ENCODE data around the gene TUBB2A. TPM values are rescaled to one million over a fixed set of nuclear protein-coding genes. Genes with fewer than 3 reads are reported as not detected.

Gene TUBB2A
- total and polyA plus RNA-seq, 2 of the 13 experiments (the other 11 are each of a cell fraction or from before 2014, with no cell fraction given), result 35.3 to 106 TPM

DNA sequence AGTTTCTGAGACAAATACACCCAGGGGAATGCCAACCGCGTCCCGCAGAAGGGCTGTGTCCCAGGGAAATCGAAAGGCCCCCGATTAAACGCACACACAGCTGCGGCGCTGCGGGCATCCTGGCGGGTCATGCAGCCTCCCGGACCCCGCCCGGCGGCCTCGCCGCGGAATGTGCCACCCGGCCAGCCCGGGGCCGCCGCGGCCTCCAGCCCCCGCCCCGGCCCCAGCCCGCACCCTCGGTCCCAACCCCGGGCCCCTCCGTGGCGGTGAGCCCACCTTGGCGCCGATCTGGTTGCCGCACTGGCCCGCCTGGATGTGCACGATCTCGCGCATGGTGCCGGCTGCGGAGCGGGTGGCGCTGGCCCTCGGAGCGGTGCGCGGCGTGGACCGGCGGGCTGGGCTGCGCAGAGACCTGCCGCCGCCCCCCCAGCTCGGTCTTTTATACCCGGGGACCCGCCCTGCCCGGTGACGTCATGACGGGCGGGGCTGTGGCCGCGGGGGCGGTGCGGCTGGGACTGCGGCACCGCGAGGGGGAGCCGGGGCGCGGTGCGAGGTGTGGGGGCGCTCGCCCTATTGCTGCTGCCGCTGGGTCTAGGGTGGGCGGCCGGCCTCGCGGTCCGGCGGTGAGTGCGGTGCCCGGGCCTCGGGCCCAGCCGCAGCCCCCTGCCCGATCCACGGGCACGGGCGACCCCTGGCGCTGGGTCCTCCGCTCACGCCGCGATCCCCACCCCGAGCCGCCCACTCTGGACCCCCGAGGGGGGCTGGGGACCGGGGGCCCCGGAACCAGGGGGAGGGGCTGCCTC, at the start of gene TUBB2A (continued):
- TF ChIP-seq, protein P1, sequence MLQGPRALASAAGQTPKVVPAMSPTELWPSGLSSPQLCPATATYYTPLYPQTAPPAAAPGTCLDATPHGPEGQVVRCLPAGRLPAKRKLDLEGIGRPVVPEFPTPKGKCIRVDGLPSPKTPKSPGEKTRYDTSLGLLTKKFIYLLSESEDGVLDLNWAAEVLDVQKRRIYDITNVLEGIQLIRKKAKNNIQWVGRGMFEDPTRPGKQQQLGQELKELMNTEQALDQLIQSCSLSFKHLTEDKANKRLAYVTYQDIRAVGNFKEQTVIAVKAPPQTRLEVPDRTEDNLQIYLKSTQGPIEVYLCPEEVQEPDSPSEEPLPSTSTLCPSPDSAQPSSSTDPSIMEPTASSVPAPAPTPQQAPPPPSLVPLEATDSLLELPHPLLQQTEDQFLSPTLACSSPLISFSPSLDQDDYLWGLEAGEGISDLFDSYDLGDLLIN (CRISPR knock-in tag; IDR thresholded peaks at IDR 0.05; ENCODE audit: borderline replicate concordance), result no peak
- TF ChIP-seq HOXA9 (CRISPR knock-in tag; IDR thresholded peaks at IDR 0.05; ENCODE audit: borderline replicate concordance) (peak; percentile 53; the same call in 1 of the 2 replicates), MXD4 (CRISPR knock-in tag; IDR thresholded peaks at IDR 0.05) (peak; percentile 72; the same call in 1 of the 2 replicates), ZNF605 (CRISPR knock-in tag; IDR thresholded peaks at IDR 0.05) (peak; percentile 13; the same call in 1 of the 2 replicates), ETV6 (CRISPR knock-in tag; conservative IDR thresholded peaks at IDR 0.05) (peak; percentile 74; the same call in 1 of the 2 replicates), ZNF264 (CRISPR knock-in tag; IDR thresholded peaks at IDR 0.05) (no peak), HDAC6 (IDR thresholded peaks at IDR 0.05; ENCODE audit: low read depth, low read length) (no peak), RAD21 (CRISPR knock-in tag; IDR thresholded peaks at IDR 0.05) (peak; percentile 93), SP5 (CRISPR knock-in tag; IDR thresholded peaks at IDR 0.05; ENCODE audit: borderline replicate concordance, low read depth) (peak; percentile 83), HNF4G (IDR thresholded peaks at IDR 0.05; ENCODE audit: borderline replicate concordance, low read depth, low read length) (no peak), HNF4G (CRISPR knock-in tag; IDR thresholded peaks at IDR 0.05; ENCODE audit: borderline replicate concordance, low read depth) (peak; percentile 73), ZNF234 (CRISPR knock-in tag; conservative IDR thresholded peaks at IDR 0.05) (no peak), ZNF343 (CRISPR knock-in tag; IDR thresholded peaks at IDR 0.05) (0 out of 2 replicates have a peak, but pooled peaks have one; percentile 74), ZNF546 (CRISPR knock-in tag; conservative IDR thresholded peaks at IDR 0.05) (no peak; the same call in 1 of the 2 replicates), ZZZ3 (CRISPR knock-in tag; IDR thresholded peaks at IDR 0.05; ENCODE audit: borderline replicate concordance) (no peak), NFATC3 (CRISPR knock-in tag; IDR thresholded peaks at IDR 0.05) (no peak), NR1H2 (CRISPR knock-in tag; IDR thresholded peaks at IDR 0.05; ENCODE audit: borderline replicate concordance, low read depth) (no peak; the same call in 1 of the 2 replicates), FOXK2 (IDR thresholded peaks at IDR 0.05) (no peak), ZSCAN12 (CRISPR knock-in tag; IDR thresholded peaks at IDR 0.05) (no peak), SRY (CRISPR knock-in tag; IDR thresholded peaks at IDR 0.05) (peak; percentile 97), ZNF547 (CRISPR knock-in tag; IDR thresholded peaks at IDR 0.05) (peak; percentile 96)
- TF ChIP-seq, protein P2, sequence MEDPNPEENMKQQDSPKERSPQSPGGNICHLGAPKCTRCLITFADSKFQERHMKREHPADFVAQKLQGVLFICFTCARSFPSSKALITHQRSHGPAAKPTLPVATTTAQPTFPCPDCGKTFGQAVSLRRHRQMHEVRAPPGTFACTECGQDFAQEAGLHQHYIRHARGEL (CRISPR knock-in tag; IDR thresholded peaks at IDR 0.05), result no peak
- TF ChIP-seq, protein P3, sequence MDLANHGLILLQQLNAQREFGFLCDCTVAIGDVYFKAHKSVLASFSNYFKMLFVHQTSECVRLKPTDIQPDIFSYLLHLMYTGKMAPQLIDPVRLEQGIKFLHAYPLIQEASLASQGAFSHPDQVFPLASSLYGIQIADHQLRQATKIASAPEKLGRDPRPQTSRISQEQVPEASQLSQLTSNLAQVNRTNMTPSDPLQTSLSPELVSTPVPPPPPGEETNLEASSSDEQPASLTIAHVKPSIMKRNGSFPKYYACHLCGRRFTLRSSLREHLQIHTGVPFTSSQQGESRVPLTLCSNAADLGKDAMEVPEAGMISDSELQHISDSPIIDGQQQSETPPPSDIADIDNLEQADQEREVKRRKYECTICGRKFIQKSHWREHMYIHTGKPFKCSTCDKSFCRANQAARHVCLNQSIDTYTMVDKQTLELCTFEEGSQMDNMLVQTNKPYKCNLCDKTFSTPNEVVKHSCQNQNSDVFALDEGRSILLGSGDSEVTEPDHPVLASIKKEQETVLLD (CRISPR knock-in tag; IDR thresholded peaks at IDR 0.05; ENCODE audit: low read depth), result no peak
- TF ChIP-seq, protein P4, sequence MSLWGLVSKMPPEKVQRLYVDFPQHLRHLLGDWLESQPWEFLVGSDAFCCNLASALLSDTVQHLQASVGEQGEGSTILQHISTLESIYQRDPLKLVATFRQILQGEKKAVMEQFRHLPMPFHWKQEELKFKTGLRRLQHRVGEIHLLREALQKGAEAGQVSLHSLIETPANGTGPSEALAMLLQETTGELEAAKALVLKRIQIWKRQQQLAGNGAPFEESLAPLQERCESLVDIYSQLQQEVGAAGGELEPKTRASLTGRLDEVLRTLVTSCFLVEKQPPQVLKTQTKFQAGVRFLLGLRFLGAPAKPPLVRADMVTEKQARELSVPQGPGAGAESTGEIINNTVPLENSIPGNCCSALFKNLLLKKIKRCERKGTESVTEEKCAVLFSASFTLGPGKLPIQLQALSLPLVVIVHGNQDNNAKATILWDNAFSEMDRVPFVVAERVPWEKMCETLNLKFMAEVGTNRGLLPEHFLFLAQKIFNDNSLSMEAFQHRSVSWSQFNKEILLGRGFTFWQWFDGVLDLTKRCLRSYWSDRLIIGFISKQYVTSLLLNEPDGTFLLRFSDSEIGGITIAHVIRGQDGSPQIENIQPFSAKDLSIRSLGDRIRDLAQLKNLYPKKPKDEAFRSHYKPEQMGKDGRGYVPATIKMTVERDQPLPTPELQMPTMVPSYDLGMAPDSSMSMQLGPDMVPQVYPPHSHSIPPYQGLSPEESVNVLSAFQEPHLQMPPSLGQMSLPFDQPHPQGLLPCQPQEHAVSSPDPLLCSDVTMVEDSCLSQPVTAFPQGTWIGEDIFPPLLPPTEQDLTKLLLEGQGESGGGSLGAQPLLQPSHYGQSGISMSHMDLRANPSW (CRISPR knock-in tag; IDR thresholded peaks at IDR 0.05; ENCODE audit: borderline replicate concordance), result no peak
- TF ChIP-seq, protein P5, sequence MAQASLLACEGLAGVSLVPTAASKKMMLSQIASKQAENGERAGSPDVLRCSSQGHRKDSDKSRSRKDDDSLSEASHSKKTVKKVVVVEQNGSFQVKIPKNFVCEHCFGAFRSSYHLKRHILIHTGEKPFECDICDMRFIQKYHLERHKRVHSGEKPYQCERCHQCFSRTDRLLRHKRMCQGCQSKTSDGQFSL (CRISPR knock-in tag; IDR thresholded peaks at IDR 0.05), result peak; percentile 96

All from HepG2 (cell line).